HG02885 (cell line): ENCODE data around the gene SULF2.

ENCODE experiments used
- ATAC-seq: cut with Tn5 transposase; IDR thresholded peaks from one replicate; pipeline ENCODE4 v1.9.1; 2021; ENCODE audit warnings: mild to moderate bottlenecking; ENCODE audit not compliant: unreplicated experiment, poor library complexity

SULF2 gene

DNA sequence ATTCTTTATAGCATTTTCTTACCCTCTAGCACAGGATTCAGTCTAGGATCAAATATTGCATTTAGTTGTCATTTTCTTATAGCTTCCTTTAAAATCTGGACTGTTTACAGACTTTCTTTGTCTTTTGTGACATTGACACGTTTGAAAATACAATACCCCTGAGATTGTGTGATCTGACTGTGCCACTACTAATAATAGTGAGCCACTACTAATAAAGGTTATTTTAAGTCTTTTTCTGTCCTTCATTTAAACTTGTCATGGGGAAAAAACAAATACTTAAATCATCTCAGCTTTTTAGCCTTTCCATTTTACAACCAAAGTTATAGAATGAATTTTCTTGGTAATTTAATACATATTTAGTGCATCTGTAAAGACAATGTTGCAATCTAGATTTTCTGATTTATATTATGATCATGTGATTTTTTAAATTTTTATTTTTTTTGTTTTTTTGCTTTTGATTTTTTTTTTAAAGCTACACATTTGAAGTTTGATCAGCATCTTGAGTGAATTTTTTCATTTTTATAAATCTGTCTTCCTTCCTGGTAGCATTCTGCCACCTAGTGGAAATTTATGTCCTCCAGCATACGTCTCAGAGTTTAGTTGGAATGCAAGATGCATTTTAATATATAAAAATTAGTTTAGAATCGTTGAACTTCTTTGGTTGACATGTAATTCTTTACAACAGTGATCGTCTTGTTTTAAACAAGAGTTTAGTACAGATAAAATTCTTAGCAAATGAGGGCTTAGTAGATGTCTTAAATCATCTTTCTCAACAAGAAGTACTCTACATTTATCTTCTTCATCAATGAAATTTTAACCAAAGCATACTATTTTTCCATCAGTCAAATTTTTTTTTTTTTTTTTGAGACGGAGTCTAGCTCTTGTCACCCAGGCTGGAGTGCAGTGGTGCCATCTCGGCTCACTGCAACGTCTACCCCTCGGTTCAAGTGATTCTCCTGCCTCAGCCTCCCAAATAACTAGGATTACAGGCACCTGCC is 164.2 kb downstream of the SULF2 start:
- no peak for ATAC-seq

DNA sequence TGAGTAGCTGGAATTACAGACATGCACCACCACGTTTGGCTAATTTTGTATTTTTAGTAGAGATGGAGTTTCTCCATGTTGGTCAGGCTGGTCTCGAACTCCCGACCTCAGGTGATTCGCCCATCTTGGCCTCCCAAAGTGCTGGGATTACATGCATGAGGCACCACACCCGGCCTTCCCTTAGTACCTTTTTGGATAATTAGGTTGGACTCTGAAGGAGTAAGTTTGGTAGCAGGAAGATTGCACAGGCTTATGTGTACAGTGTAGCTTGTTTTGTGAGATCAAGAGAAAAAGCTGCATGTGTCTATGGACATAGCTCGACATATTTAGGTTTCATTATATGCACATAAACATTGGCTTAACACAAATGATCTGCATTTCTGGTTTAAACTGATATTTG is 166.8 kb downstream of the SULF2 start:
- no peak for ATAC-seq

DNA sequence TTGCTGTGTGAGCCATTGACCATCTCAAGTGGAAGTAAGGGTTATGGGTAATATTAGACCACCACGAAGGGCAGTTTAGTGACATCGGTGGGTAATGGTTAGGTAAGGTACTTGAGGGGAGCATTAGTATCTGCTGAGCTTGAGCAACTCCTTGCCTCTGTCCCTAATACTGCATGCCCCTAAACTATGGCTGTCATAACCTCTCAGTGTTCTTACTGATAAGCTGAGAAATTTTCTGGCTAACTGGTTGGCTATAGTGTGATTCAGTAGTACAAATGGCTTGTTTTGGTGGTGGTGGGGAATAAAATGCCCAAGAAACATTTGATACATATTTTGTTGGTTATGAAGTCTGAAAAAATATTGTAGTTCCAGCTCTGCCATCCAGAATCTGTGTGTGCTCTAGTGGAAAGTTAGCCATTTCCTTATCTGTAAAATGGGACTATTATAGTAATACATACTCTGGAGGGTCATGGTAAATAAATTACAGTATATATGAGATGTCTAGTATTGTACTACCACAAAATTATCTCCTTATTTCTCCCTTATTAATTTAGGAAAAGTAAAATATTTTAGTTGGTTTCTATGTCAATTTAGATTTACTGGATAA is 170.5 kb downstream of the SULF2 start:
- ATAC-seq: no peak

DNA sequence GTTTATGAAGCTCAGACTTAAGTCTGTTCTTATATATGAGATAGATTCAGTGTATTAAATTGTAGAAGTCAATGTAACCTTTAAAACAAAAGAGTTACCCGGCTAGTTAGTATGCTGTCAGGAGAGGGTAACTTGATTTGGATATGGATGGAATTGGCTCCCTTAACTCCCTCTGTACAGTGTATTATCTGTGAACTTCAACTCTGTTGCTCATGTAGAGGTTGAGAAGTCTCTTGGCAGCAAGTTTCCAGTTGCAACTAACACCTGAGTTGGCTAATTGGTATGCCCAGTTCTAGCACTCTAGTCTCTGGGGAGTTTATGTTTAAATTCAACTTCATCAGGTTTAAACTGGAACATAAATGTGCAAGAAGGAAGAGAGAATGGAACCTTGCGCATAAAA is 172.6 kb downstream of the SULF2 start:
- no peak for ATAC-seq

DNA sequence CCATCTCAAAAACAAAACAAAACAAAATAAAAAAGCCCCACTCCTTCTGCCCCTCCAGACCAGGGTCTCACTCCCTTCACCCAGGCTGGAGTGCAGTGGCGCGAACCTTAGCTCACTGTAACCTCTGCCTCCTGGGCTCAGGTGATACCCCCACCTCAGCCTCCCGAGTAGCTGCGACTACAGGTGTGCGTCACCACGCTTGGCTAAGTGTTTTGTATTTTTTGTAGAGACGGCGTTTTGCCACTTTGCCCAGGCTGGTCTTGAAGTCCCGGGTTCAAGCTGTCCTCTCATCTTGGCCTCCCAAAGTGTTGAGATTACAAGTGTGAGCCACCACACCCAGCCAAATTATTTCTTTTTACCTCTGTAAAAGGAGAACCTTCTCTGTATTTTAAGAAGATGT is 173.5 kb downstream of the SULF2 start:
- ATAC-seq: no peak

DNA sequence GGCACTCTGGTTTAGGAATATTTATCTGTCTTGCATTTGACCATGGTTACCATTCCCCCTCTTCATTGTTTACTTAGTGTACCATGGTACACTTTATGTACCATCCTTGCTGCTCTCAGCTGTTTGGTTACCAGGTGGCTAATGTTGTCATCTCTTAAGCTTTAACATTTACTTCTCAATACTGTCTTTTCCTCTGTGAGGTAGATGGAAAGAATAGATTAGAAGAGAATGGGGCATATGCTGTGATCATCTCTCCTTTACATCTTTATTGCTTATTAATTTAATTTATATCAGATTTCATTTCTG is 174.4 kb downstream of the SULF2 start:
- ATAC-seq: no peak

DNA sequence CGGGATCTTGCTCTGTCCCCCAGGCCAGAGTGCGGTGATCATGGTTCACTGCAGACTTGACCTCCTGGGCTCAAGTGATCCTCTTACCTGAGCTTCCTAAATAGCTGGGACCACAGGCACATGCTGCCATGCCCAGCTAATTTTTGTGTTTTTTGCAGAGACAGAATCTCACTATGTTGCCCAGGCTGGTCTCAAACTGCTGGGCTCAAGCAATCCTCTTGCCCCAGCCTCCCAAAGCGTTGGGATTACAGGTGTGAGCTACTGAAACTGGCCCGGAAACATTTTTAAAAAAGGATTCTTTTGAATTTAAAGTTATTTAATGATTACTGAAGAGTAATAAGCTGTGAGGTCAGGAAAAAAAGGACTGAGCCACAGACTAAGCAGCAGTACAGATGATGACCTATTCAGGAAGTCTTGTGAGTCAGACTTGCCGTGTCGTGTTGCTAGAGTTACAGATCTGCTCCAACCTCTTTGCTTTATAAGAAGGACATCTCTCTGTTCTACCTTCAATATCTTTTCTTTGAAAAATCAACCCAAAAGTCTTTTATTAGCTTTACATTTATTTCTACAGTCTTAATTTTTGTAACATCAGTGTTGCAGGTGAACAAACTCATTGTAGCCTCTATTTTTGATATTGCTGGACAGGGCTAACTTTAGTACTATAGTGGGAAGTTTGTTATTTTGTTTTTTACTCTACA is 174.9 kb downstream of the SULF2 start:
- peak; percentile 52 for ATAC-seq

DNA sequence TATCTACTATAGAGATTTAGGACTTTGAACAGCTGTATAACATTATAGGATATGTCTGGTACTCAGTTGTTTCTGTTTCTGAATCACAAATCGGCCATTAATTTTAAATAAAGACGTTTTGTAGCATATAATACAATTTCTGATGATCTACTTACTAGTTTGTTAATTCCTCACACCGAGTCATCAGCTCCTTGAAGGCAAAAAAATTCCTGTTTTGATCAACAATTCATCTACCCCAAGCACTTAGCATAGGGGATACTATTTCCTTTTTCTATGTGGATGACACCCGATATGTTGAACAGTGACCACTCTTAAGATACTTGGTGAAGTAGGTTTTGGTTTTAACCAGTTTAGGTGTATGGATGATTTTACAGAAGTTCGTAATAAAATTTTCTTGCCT is 176.3 kb downstream of the SULF2 start:
- no peak for ATAC-seq
